Activated T-helper 1 cell treated with Interleukin-2 at 50 U/mL for 16 hours (primary cell): ENCODE results near the gene NFKBIE.

ENCODE experiments used
- DNase-seq: peaks from one replicate; pipeline ENCODE4 v3.0.0-alpha.2; 2020; ENCODE audit warnings: low read depth

NFKBIE gene

DNA sequence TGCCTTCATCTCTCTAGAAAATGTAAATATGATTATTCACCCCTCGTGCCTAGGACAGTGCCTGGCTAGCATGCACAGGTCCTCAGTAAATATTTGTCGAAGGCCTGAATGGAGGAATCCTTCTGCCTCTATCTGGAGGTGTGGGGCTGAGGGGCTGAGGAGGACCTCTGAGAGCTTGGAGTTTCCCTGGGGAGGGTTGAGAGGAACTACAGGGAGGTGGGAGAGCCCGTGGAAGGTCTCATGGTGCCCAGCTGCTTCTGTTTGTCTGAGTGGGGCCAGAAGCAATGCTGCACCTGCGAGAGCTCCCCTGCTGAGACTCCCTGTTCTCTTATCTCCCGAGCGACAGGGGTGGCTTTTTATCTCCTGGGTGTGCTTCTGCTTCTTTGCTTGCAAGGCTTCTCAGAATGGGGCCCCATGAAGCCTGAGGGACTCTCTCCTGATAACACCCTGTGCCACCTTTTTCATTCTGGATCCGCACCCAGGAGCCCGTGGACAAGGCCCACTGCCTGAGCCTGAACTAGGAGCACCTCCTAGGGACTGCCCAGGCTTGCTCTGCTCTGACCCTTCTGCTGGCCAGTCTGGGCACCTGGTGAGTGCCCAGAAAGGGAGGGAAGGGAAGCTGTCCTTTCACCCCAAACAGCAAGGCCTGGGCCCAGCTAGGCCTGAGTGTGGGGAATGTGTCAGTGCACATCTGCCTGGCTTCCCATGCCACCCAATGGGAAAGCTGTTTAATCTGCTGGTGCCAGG, 39.6 kb downstream of the NFKBIE start:
- no peak for DNase-seq

- DNase-seq: no peak
Measured at GRCh38 chr6:44224965-44225305, 40.4 kb downstream of the NFKBIE start.

DNA sequence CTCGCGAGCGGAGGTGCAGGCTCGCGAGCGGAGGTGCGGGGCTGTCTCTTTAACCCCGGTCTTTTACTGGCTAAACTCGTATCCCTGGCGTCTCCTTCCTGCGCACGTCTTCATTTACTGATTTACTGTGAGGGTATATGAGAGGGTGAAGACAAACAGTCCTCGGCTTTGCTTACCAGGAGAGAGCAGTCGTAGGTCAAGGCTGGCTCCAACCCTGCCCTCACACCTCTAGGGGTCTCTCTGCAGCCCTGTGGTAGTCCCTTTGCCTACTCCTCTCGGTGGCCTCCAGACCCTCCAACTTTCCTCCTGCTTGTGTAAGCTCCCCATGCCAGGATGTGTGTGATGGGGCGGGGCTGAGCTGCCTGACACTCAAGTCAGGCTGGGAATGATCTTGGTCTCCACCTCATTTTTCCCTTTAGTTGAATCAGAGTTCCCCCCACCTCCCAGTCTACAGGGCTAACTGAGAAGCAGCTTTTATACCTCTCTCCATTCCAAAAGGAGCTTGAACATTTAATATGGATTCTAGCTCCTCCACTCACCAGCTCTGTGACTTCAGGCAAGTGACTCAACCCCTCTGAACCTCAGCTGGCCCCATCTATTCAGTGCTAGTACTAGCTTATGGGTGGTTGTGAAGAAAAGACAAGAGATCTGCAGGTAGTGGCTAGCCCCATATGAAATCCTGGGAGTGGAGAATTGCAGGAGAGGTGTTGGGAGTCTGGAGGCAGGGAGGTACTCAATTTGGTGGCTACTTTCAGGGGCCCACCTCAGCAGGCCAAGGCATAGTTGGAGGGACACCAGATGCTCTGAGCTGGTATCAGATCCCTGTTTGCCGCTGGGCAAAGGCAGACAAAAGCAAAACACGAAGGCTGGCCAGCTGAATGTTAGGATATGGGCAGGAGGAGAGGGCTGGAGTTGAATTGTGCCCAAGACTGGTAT, 41.1 kb downstream of the NFKBIE start:
- DNase-seq: no peak

GRCh38 chr6:44223319-44224028, 41.9 kb downstream of the NFKBIE start, which contains the start of gene SLC29A1:
Gene SLC29A1 (plus strand): TSS chr6:44223595. CDS start chr6:44227314, 3,719 bp downstream.
- peak; percentile 75 for DNase-seq

DNA sequence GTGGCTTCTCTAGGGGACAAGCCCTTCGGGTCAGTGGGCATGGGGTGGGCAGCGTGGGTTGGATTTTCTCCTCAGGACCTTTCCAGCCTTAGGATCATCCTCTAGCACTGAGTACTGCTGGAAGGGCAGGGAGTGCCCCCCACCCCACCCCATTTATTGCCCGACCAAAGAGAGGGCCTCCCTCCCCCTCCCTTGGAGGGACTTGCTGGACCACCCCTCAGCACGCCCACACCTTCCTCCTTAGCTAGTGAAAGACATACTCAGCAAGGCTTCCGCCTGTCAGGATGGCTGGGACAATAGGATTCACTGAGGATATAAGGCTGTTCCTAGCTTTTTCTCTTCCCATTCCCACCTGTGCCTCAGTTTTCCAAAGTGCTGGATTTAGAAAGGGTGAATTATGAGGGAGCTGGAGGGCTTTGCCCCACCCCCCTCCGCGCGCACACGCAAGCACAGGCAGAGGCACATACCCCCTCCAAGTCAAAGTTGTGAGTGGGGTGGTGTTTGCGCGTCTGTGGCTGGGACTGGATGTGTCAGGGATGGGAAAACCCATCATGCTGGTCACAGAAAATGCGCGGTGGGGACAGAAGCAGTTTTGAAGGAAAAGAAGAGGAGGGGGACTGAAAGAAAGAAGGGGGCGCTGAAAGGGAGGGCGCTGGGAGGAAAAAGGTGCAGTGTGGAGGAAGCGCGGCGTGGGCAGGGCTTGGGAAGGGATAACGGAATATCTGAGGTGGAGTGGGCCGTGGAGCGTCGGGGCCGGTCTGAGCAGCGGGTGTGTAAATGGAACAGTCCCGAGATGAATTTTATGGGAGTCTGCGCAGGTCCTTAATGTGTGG, 42.6 kb downstream of the NFKBIE start:
- no peak for DNase-seq

- no peak for DNase-seq
Measured at GRCh38 chr6:44221961-44222335, 43.4 kb downstream of the NFKBIE start.

- DNase-seq: peak; percentile 56
Measured at GRCh38 chr6:44221291-44221960, 43.9 kb downstream of the NFKBIE start.

- no peak for DNase-seq
Measured at GRCh38 chr6:44220913-44221290, 44.4 kb downstream of the NFKBIE start.

GRCh38 chr6:44219815-44220784, 45.3 kb downstream of the NFKBIE start:
- no peak for DNase-seq

DNA sequence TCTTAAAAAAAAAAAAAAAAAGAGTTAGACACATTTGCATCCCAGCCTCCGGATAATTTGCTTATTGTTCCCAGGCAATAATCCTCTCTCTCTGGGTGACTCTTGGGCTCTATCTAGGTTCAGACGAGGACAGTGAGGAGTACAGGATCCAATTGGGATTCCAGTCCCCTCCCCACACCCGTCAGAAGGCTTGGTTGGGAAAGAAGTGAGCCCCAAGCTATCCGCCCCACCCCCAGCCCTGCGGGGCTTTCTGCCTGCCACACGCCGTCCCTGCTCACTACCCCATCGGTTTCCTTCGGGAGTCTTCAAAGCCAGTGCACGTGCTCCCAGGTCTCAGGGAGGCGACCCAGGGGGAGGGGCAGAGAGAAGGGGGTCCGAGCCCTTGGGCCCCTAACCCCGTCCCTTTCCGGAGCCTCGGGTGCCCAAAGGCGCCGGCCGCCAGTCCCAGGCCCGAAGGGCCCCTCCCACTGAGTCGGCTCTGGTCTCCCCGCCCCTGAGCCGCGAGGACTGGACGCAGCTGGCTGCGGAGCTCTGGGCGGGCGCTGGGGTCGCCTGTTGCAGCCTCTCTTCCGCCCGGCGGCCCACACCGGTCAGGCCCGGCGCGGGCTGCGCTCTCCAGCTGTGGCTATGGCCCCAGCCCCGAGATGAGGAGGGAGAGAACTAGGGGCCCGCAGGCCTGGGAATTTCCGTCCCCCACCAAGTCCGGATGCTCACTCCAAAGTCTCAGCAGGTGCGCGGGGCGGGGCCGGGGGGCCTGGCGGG, 46.1 kb downstream of the NFKBIE start:
- DNase-seq: no peak

DNA sequence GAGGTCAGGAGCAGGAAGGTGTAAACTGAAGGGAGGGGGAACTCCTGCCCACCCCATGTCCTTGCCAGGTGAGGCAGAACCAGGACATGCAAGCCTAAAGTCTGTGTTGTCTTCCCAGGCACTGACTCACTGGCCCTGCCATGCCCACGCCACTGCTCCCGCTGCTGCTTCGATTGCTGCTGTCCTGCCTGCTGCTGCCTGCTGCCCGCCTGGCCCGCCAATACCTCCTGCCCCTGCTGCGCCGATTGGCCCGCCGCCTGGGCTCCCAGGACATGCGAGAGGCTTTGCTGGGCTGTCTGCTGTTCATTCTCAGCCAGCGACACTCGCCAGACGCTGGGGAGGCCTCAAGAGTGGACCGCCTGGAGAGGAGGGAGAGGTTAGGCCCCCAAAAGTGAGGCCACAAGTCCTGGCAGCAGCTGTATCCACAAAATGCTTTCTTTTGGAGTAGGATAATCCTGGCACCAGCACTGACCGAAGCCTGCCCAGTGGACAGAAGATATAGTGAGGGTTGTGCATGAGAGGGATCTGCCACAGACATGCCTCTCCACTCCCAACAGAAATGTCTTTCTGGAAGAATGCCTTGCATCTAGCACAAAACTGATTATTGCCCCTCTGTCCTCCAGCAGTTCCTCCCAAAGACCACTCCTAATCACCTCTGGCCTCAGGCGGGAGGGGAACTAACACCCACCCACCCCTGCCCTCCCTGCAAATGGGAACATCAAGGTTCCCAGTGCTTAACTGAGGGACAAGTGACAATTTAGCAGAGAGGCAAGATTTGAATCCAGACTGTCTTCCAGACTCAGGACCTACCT, 47.8 kb downstream of the NFKBIE start:
- DNase-seq: no peak

DNA sequence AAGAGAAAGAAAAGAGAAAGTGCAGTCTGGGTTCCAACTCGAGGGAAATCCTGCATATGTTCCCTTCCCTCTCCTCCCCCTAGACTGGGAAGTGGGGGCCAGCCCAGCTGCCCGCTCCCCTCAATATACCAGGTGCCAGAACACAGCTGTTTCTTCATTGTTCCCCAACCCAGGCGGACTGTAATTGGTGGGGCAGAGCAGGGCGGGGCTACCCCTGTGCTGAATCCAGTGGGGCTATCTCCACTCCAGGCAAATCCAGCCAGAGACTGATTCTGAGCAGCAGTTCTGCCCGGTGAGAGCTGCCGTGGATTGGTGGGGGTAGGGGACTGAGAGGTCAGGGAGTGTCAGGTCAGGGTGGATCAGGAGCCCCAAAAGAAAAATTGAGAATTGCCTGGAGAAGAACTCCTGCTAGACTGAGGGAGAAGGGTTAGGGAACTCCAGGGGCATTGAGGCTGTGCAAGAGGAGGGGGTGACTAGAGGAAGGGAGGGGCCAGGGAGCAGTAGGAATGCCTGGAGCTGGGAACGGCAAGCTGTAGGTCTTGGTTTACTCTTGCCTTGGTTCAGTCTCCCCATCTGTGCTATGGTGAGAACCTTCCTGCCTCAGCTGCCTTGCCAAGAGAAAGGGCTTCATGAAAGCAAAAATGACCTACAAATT, 48.5 kb downstream of the NFKBIE start, which contains the start of gene MYMX:
Gene MYMX, plus strand, starts transcription at position 250 of the 655 bp plus-strand sequence. CDS start 546 bp downstream, outside the sequence.
- DNase-seq: no peak

GRCh38 chr6:44214307-44214706, 51.0 kb downstream of the NFKBIE start:
- DNase-seq: no peak

DNA sequence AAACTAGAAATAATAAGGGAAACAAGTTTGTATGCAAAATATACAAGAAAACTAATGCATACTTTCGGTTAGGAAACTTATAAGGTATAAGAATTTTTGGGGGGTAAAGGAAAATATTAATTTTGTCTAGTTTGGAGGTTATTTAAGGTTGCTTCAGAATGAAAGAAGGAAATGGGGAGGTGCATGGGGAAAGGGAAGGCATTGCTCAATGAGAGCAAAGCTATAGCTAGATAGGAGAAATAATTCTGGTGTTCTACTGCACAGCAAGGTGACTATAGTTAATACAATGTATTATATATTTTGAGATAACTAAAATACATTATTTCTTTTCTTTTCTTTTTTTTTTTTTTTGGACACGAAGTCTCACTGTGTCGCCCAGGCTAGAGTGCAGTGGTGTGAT, 54.1 kb downstream of the NFKBIE start:
- DNase-seq: no peak
